ENCODE measurements around the gene MYO9B.

- TF ChIP-seq EZH2phosphoT487 (IDR thresholded peaks at IDR 0.05; ENCODE audit: insufficient read depth, low read depth) (no peak), EZH2 (IDR thresholded peaks at IDR 0.05; ENCODE audit: insufficient read depth, poor library complexity, severe bottlenecking) (no peak)
Observed at GRCh38 chr19:17136617-17137016, 61.0 kb downstream of the MYO9B start.

Data from GM23248 (cell line).